Measurements from ENCODE around the gene GPRC5A.

DNA sequence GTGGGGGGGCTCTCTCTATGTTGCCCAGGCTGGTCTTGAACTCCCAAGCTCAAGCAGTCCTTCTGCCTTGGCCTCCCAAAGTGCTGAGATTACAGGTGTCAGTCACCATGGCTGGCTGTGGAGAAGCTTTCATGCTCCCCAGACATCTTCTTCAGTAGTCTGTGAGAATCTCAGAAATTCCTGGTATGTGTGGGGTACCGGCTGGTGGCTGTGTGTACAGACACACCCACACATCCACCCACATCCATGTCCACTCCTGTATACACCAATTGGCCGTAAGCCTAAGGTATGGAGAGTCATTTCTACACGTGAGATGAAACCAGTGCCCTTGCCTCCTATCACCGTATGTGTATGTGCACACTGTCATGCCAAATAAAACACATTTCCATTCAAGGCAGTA lies 32.8 kb downstream of the GPRC5A start:
- TF ChIP-seq, protein P1, sequence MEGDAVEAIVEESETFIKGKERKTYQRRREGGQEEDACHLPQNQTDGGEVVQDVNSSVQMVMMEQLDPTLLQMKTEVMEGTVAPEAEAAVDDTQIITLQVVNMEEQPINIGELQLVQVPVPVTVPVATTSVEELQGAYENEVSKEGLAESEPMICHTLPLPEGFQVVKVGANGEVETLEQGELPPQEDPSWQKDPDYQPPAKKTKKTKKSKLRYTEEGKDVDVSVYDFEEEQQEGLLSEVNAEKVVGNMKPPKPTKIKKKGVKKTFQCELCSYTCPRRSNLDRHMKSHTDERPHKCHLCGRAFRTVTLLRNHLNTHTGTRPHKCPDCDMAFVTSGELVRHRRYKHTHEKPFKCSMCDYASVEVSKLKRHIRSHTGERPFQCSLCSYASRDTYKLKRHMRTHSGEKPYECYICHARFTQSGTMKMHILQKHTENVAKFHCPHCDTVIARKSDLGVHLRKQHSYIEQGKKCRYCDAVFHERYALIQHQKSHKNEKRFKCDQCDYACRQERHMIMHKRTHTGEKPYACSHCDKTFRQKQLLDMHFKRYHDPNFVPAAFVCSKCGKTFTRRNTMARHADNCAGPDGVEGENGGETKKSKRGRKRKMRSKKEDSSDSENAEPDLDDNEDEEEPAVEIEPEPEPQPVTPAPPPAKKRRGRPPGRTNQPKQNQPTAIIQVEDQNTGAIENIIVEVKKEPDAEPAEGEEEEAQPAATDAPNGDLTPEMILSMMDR (IDR thresholded peaks at IDR 0.05): no peak
- TF ChIP-seq POLR2A (IDR thresholded peaks at IDR 0.05): no peak

All from breast epithelium (tissue), 3 donors.